Skeletal muscle tissue (tissue), 4 donors: ENCODE results near the gene CDK14. TPM values are rescaled to one million over a fixed set of nuclear protein-coding genes. Genes with fewer than 3 reads are reported as not detected.
"Not testable (repeated sequence)": the region's sequence is repeated elsewhere in the genome, so short reads cannot be mapped to it uniquely, and the experiment has no call there.

ENCODE experiments used
- H3K27ac ChIP-seq: one replicate; pipeline ENCODE4 v1.7.0; 2013; ENCODE audit warnings: mild to moderate bottlenecking, low read depth, low read length, inconsistent platforms
- H3K27me3 ChIP-seq, 3 donors: one replicate each; pipeline ENCODE4 v1.7.0; 2013; ENCODE audit warnings: low read length in 3 of 3; ENCODE audit not compliant: control insufficient read depth in 3 of 3, insufficient read depth in 3 of 3
- H3K36me3 ChIP-seq, 3 donors: one replicate each; pipeline ENCODE4 v1.7.0; 2013; ENCODE audit warnings: low read length in 3 of 3; ENCODE audit not compliant: control insufficient read depth in 3 of 3, insufficient read depth in 3 of 3
- H3K4me1 ChIP-seq, 3 donors: one replicate each; pipeline ENCODE4 v1.7.0; 2013; ENCODE audit warnings: low read length in 3 of 3, mild to moderate bottlenecking in 3 of 3; ENCODE audit not compliant: control insufficient read depth in 3 of 3, insufficient read depth in 3 of 3
- H3K4me3 ChIP-seq, 3 donors: one replicate each; pipeline ENCODE4 v1.7.0; 2013; ENCODE audit warnings: low read length in 3 of 3
- H3K9ac ChIP-seq, 3 donors: one replicate each; pipeline ENCODE4 v1.7.0; 2013; ENCODE audit warnings: low read length in 3 of 3, mild to moderate bottlenecking in 3 of 3, moderate library complexity in 2 of 3, low read depth in 1 of 3
- H3K9me3 ChIP-seq, 3 donors: one replicate each; pipeline ENCODE4 v1.7.0; 2013; ENCODE audit warnings: low read length in 3 of 3; ENCODE audit not compliant: control insufficient read depth in 3 of 3
- total RNA-seq: library from RNA; depleted of rRNA; stranded (reverse); fragments of >200 nt; gene quantifications from one replicate; pipeline ENCODE4 v1.2.3, GENCODE V29; 2014
- donor health status: Osteomylitis.

The CDK14 gene
- total RNA-seq, 1 donor from 2014 or later: 25.1 TPM

GRCh38 chr7:90723233-90723632 is 127.1 kb downstream of the CDK14 start:
- no peaks in the 10 kb centered on the region for H3K9me3 ChIP-seq
- H3K9ac ChIP-seq: no peak overlapping the region
- no peak overlapping the region for H3K27ac ChIP-seq
- peaks cover 0 to 3% (median 0%) of the 10 kb centered on the region in 3 donors for H3K4me1 ChIP-seq
- H3K4me3 ChIP-seq: no peak overlapping the region
- H3K27me3 ChIP-seq: no peaks in the 10 kb centered on the region
- H3K36me3 ChIP-seq: no peaks in the 10 kb centered on the region

- Histone ChIP-seq H3K9ac (no peak overlapping the region), H3K4me3 (no peak overlapping the region), H3K4me1 (peaks cover 0 to 3% (median 0%) of the 10 kb centered on the region in 3 donors), H3K9me3 (no peaks in the 10 kb centered on the region), H3K27me3 (no peaks in the 10 kb centered on the region), H3K36me3 (no peaks in the 10 kb centered on the region), H3K27ac (no peak overlapping the region)
Observed at GRCh38 chr7:90723866-90724265, 127.7 kb downstream of the CDK14 start.

DNA sequence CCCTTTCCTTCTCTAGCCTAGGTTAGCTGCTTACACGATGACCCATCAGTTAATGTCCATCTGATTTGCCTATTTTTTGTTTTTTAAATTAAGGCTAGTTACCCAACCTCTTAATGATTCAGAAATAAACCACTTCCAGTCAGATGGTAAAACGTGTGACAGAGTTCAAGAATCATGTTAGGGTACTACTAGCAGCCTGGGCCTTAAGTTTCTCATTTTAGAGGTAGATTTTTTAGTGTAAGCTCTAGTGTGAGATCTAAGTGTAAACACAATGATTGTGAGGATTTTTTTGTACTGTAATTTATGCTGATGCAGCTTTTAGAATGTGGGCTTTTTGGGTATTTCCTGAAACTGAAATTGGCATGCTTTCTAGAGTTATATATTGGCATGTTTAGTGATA is 130.0 kb downstream of the CDK14 start:
- Histone ChIP-seq H3K4me1 (peaks cover 0 to 3% (median 0%) of the 10 kb centered on the region in 3 donors), H3K36me3 (no peaks in the 10 kb centered on the region), H3K9ac (no peak overlapping the region), H3K4me3 (no peak overlapping the region), H3K27ac (no peak overlapping the region), H3K9me3 (no peaks in the 10 kb centered on the region), H3K27me3 (no peaks in the 10 kb centered on the region)

DNA sequence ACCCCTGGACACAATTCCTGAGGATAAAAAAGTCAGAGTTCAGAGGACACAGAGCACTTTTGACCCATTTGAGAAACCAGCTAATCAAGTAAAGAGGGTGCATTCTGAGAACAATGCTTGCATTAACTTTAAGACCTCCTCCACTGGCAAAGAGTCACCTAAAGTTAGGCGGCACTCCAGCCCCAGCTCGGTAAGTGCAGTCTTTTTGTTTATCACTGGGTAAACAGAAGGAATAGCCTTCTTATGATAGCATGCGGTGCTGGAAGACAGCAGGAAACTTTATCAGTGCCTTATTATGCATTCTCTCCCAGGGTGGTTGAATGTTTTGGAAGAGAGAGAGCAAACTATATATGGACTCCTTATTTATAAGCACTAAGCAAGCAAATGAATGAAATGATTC is 130.5 kb downstream of the CDK14 start:
- H3K9ac ChIP-seq: no peak overlapping the region

DNA sequence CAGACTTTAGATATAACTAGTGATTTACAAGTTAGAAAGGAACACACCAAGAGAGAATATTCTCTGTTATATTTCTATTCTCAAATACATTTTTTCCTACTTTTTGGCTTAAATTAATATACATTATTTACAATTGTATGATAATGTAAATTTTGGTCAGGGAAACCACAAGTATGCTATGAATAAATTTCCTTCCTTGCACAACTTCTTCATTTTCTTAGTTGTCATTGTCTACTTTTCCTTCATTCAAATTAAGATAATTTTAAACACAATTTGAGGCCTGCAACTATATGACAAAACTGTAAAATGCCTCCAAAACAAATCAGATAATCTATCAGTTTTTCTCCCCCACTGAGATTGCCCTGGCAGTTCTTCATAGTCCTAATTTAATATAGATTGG is 131.3 kb downstream of the CDK14 start:
- no peak overlapping the region for H3K9ac ChIP-seq

More for the DNA sequence above, 130.5 kb downstream of the CDK14 start:
- Histone ChIP-seq H3K27me3 (no peaks in the 10 kb centered on the region), H3K9me3 (no peaks in the 10 kb centered on the region), H3K36me3 (no peaks in the 10 kb centered on the region), H3K27ac (no peak overlapping the region), H3K4me3 (no peak overlapping the region), H3K4me1 (peaks cover 0 to 3% (median 0%) of the 10 kb centered on the region in 3 donors)

DNA sequence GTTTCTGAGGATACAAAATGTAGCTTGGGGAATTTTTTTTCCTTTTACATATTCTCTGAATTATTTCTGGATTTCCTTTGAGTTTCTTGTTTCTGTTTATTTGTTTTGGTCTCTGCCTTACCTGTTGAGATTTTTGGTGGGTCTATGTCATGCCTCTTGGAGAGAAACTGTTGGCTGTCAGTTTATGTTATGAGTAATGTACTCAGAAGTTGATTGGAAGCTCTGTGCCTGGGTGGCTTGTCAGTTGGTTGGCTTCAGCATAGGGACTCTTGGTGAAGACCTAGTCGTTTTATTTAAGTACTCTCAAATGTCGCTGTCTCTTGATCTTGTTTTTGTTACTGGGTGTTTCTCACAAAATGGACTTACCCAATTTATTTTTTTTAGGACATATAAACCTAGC is 132.4 kb downstream of the CDK14 start:
- H3K27ac ChIP-seq: no peak overlapping the region

More for the DNA sequence above, 131.3 kb downstream of the CDK14 start:
- Histone ChIP-seq H3K4me3 (no peak overlapping the region), H3K36me3 (no peaks in the 10 kb centered on the region), H3K27ac (no peak overlapping the region), H3K4me1 (peaks cover 0 to 3% (median 0%) of the 10 kb centered on the region in 3 donors), H3K9me3 (no peaks in the 10 kb centered on the region), H3K27me3 (no peaks in the 10 kb centered on the region)

GRCh38 chr7:90735611-90736280 is 139.6 kb downstream of the CDK14 start:
- not testable (repeated sequence) for H3K27me3 ChIP-seq

More for the DNA sequence above, 132.4 kb downstream of the CDK14 start:
- Histone ChIP-seq H3K9me3 (no peaks in the 10 kb centered on the region), H3K9ac (no peak overlapping the region), H3K36me3 (no peaks in the 10 kb centered on the region), H3K27me3 (no peaks in the 10 kb centered on the region), H3K4me1 (peaks cover 0 to 3% (median 0%) of the 10 kb centered on the region in 3 donors), H3K4me3 (no peak overlapping the region)

GRCh38 chr7:90736316-90736715 is 140.2 kb downstream of the CDK14 start:
- H3K4me3 ChIP-seq: no peak overlapping the region
- no peaks in the 10 kb centered on the region for H3K4me1 ChIP-seq
- H3K36me3 ChIP-seq: no peaks in the 10 kb centered on the region
- H3K27me3 ChIP-seq: no peaks in the 10 kb centered on the region
- H3K9me3 ChIP-seq: no peaks in the 10 kb centered on the region
- H3K27ac ChIP-seq: no peak overlapping the region
- no peak overlapping the region for H3K9ac ChIP-seq

More at GRCh38 chr7:90735611-90736280, 139.6 kb downstream of the CDK14 start:
- not testable (repeated sequence) for H3K4me3 ChIP-seq, H3K9ac ChIP-seq, H3K4me1 ChIP-seq, H3K9me3 ChIP-seq, H3K36me3 ChIP-seq, H3K27ac ChIP-seq

- Histone ChIP-seq H3K36me3 (no peaks in the 10 kb centered on the region), H3K9ac (no peak overlapping the region), H3K4me1 (no peaks in the 10 kb centered on the region), H3K9me3 (no peaks in the 10 kb centered on the region), H3K4me3 (no peak overlapping the region), H3K27ac (no peak overlapping the region), H3K27me3 (no peaks in the 10 kb centered on the region)
Observed at GRCh38 chr7:90736968-90737939, 141.1 kb downstream of the CDK14 start.

- Histone ChIP-seq H3K4me1 (no peaks in the 10 kb centered on the region), H3K9ac (no peak overlapping the region), H3K4me3 (no peak overlapping the region), H3K27me3 (no peaks in the 10 kb centered on the region), H3K27ac (no peak overlapping the region), H3K36me3 (no peaks in the 10 kb centered on the region), H3K9me3 (no peaks in the 10 kb centered on the region)
Observed at GRCh38 chr7:90738249-90738648, 142.1 kb downstream of the CDK14 start.
